Lower leg skin (tissue), 3 donors: ENCODE measurements around the gene POMGNT1.

ENCODE experiments used
- CTCF ChIP-seq, 3 donors: fragments of 450-650 bp; IDR thresholded peaks; one replicate each; pipeline ENCODE4 v1.5.1; 2016; ENCODE audit warnings: antibody characterized with exemption in 3 of 3, mild to moderate bottlenecking in 3 of 3, moderate library complexity in 2 of 3
- POLR2A ChIP-seq, 2 donors: fragments of 450-650 bp; IDR thresholded peaks; one replicate each; pipeline ENCODE4 v1.6.1; 2016 to 2017; ENCODE audit warnings: antibody characterized with exemption in 2 of 2, mild to moderate bottlenecking in 1 of 2, moderate library complexity in 1 of 2

GRCh38 chr1:46220808-46221207, 22.6 kb upstream of the POMGNT1 start:
- TF ChIP-seq POLR2A (IDR thresholded peaks at IDR 0.05) (no peak), CTCF (IDR thresholded peaks at IDR 0.05) (no peak)
